GM18951 (cell line): Measurements from ENCODE around the gene SCMH1.
A peak's percentile ranks its signal among the peaks of the same experiment; 100 is the strongest.
"Not testable (repeated sequence)": the region's sequence is repeated elsewhere in the genome, so short reads cannot be mapped to it uniquely, and the experiment has no call there.

Experiments used
- POLR2A ChIP-seq: IDR thresholded peaks from 4 replicates; pipeline ENCODE4 v1.6.1; 2011; ENCODE audit warnings: mild to moderate bottlenecking; ENCODE audit not compliant: insufficient read length, insufficient read depth; ENCODE audit errors: extremely low read depth
- in situ Hi-C: fragments of 300-500 bp; cut with MboI; formaldehyde crosslinking; loops from one replicate; pipeline ENCODE4 v1.12.0; 2022; ENCODE audit warnings: low sequenced_read_pairs, mixed read lengths, inconsistent platforms; ENCODE audit not compliant: unreplicated experiment

The SCMH1 gene

GRCh38 chr1:41274752-41275545 is 32.8 kb upstream of the SCMH1 start:
- in situ Hi-C loops = no loop called here
- no peak for TF ChIP-seq POLR2A

GRCh38 chr1:41272601-41273000 is 30.5 kb upstream of the SCMH1 start:
- no peak for TF ChIP-seq POLR2A
- in situ Hi-C loops = no loop called here

GRCh38 chr1:41268154-41268770 is 26.2 kb upstream of the SCMH1 start:
- in situ Hi-C loops = no loop called here
- TF ChIP-seq POLR2A = no peak

- in situ Hi-C loops = no loop called here
- TF ChIP-seq POLR2A = no peak
These were observed 20.0 kb upstream of the SCMH1 start for GRCh38 chr1:41261926-41262618.

GRCh38 chr1:41260768-41261167 is 18.7 kb upstream of the SCMH1 start:
- in situ Hi-C loops = no loop called here
- TF ChIP-seq POLR2A = no peak

GRCh38 chr1:41259221-41259620 is 17.1 kb upstream of the SCMH1 start:
- no peak for TF ChIP-seq POLR2A
- in situ Hi-C loops = no loop called here

GRCh38 chr1:41255978-41256377 is 13.9 kb upstream of the SCMH1 start:
- TF ChIP-seq POLR2A = no peak
- in situ Hi-C loops = no loop called here

GRCh38 chr1:41251120-41251519 is 9.0 kb upstream of the SCMH1 start:
- in situ Hi-C loops = not testable (repeated sequence)

GRCh38 chr1:41249319-41249718 is 7.2 kb upstream of the SCMH1 start:
- TF ChIP-seq POLR2A = no peak
- in situ Hi-C loops = no loop called here

GRCh38 chr1:41246568-41246967 is 4.5 kb upstream of the SCMH1 start:
- TF ChIP-seq POLR2A = no peak
- in situ Hi-C loops = no loop called here

- TF ChIP-seq POLR2A = no peak
- in situ Hi-C loops = no loop called here
These were observed 3.6 kb upstream of the SCMH1 start for GRCh38 chr1:41245659-41246058.

- in situ Hi-C loops = no loop called here
- TF ChIP-seq POLR2A = no peak
These were observed 926 bp upstream of the SCMH1 start for GRCh38 chr1:41243079-41243385.

- peak; percentile 55 for TF ChIP-seq POLR2A
- in situ Hi-C loops = no loop called here
These were observed 404 bp upstream of the SCMH1 start for GRCh38 chr1:41242342-41243078.

- in situ Hi-C loops = no loop called here
These were observed 755 bp downstream of the SCMH1 start for GRCh38 chr1:41241354-41241748.

More at GRCh38 chr1:41241354-41241748, 755 bp downstream of the SCMH1 start:
- TF ChIP-seq POLR2A = peak; percentile 69
